HEK293 (cell line): ENCODE measurements around the gene FIGNL2.

ENCODE experiments used
- CTCF ChIA-PET: fragments of 350-600 bp; formaldehyde crosslinking; extraction: SDS; loops from one replicate; lab custom pipeline; 2021; ENCODE audit warnings: antibody characterized with exemption; lab: Yijun Ruan, JAX
- POLR2A ChIA-PET: fragments of 300-600 bp; formaldehyde crosslinking; extraction: SDS; loops from one replicate; lab custom pipeline; 2020; ENCODE audit warnings: antibody characterized with exemption, inconsistent platforms; lab: Yijun Ruan, JAX
- H3K27ac ChIP-seq: fragments of 200-500 bp; sonication (Bioruptor generic); 2 replicates; pipeline ENCODE4 v1.5.1; 2014; ENCODE audit warnings: low read depth, low read length, control low read depth, inconsistent platforms; ENCODE audit errors: extremely low read depth
- H3K36me3 ChIP-seq, 2 experiments: fragments of 200-500 bp in 1 of 2; sonication (Bioruptor generic) in 1 of 2; 1 replicate in 1 of 2; 2 replicates in 1 of 2; pipeline ENCODE4 v1.5.1; 2014 to 2017; ENCODE audit warnings: inconsistent platforms in 2 of 2, low read length in 2 of 2; ENCODE audit not compliant: control insufficient read depth in 2 of 2, insufficient read depth in 1 of 2
- H3K4me1 ChIP-seq: fragments of 200-500 bp; sonication (Bioruptor generic); 2 replicates; pipeline ENCODE4 v1.5.1; 2014; ENCODE audit warnings: mild to moderate bottlenecking, low read length, inconsistent platforms; ENCODE audit not compliant: control insufficient read depth, insufficient read depth
- H3K4me3 ChIP-seq: 2 replicates; pipeline ENCODE4 v1.5.1; 2011; ENCODE audit warnings: low read depth, mild to moderate bottlenecking, control low read depth, low read length, moderate library complexity
- H3K9me3 ChIP-seq: fragments of 200-500 bp; sonication (Bioruptor generic); 2 replicates; pipeline ENCODE4 v1.5.1; 2014; ENCODE audit warnings: low read depth, low read length, inconsistent platforms; ENCODE audit not compliant: control insufficient read depth, insufficient read depth
- GLIS1 ChIP-seq: fragments of 450-650 bp; formaldehyde crosslinking; IDR thresholded peaks from 2 replicates; pipeline ENCODE4 v1.5.1; 2016; ENCODE audit warnings: missing biosample characterization, missing genetic modification characterization
- GLIS2 ChIP-seq: fragments of 450-650 bp; formaldehyde crosslinking; IDR thresholded peaks from 2 replicates; pipeline ENCODE4 v1.5.1; 2016; ENCODE audit warnings: missing biosample characterization, missing genetic modification characterization
- MZF1 ChIP-seq: fragments of 450-650 bp; formaldehyde crosslinking; IDR thresholded peaks from 2 replicates; pipeline ENCODE4 v1.5.1; 2017; ENCODE audit warnings: missing biosample characterization, missing genetic modification characterization, borderline replicate concordance
- RBAK ChIP-seq: fragments of 450-650 bp; formaldehyde crosslinking; IDR thresholded peaks from 2 replicates; pipeline ENCODE4 v1.5.1; 2016; ENCODE audit warnings: missing biosample characterization, missing genetic modification characterization
- TRIM28 ChIP-seq: IDR thresholded peaks from 2 replicates; pipeline ENCODE4 v1.6.1; 2011; ENCODE audit warnings: low read length, control low read depth, borderline replicate concordance
- YY2 ChIP-seq: fragments of 450-650 bp; formaldehyde crosslinking; IDR thresholded peaks from 2 replicates; pipeline ENCODE4 v1.5.1; 2016; ENCODE audit warnings: missing biosample characterization, missing genetic modification characterization
- ZBTB10 ChIP-seq: fragments of 450-650 bp; formaldehyde crosslinking; IDR thresholded peaks from 2 replicates; pipeline ENCODE4 v1.5.1; 2016; ENCODE audit warnings: missing biosample characterization, missing genetic modification characterization
- ZBTB17 ChIP-seq: fragments of 450-650 bp; formaldehyde crosslinking; IDR thresholded peaks from 2 replicates; pipeline ENCODE4 v1.5.1; 2016; ENCODE audit warnings: missing biosample characterization, missing genetic modification characterization
- ZBTB20 ChIP-seq: fragments of 450-650 bp; formaldehyde crosslinking; IDR thresholded peaks from 2 replicates; pipeline ENCODE4 v1.5.1; 2016; ENCODE audit warnings: missing biosample characterization, missing genetic modification characterization
- ZNF112 ChIP-seq: fragments of 450-650 bp; formaldehyde crosslinking; IDR thresholded peaks from 2 replicates; pipeline ENCODE4 v1.5.0; 2017; ENCODE audit warnings: missing biosample characterization, missing genetic modification characterization
- ZNF146 ChIP-seq: fragments of 450-650 bp; formaldehyde crosslinking; IDR thresholded peaks from 2 replicates; pipeline ENCODE4 v1.5.1; 2016; ENCODE audit warnings: missing biosample characterization, missing genetic modification characterization
- ZNF19 ChIP-seq: fragments of 450-650 bp; formaldehyde crosslinking; IDR thresholded peaks from 2 replicates; pipeline ENCODE4; 2016; ENCODE audit warnings: missing biosample characterization, missing genetic modification characterization, low read depth
- ZNF239 ChIP-seq: fragments of 450-650 bp; formaldehyde crosslinking; IDR thresholded peaks from 2 replicates; pipeline ENCODE4 v1.5.1; 2016; ENCODE audit warnings: missing biosample characterization, missing genetic modification characterization
- ZNF311 ChIP-seq: fragments of 450-650 bp; formaldehyde crosslinking; IDR thresholded peaks from 2 replicates; pipeline ENCODE4 v1.5.1; 2017; ENCODE audit warnings: missing biosample characterization, missing genetic modification characterization, borderline replicate concordance
- ZNF394 ChIP-seq: fragments of 450-650 bp; formaldehyde crosslinking; IDR thresholded peaks from 2 replicates; pipeline ENCODE4 v1.5.1; 2016; ENCODE audit warnings: missing biosample characterization, missing genetic modification characterization, mild to moderate bottlenecking, moderate library complexity, borderline replicate concordance
- ZNF433 ChIP-seq: fragments of 450-650 bp; formaldehyde crosslinking; IDR thresholded peaks from 2 replicates; pipeline ENCODE4 v1.5.1; 2016; ENCODE audit warnings: missing biosample characterization, missing genetic modification characterization, low read depth
- ZNF449 ChIP-seq: fragments of 450-650 bp; formaldehyde crosslinking; IDR thresholded peaks from 2 replicates; pipeline ENCODE4 v1.5.1; 2017; ENCODE audit warnings: missing biosample characterization, mild to moderate bottlenecking, missing genetic modification characterization, moderate library complexity
- ZNF624 ChIP-seq: fragments of 450-650 bp; formaldehyde crosslinking; IDR thresholded peaks from 2 replicates; pipeline ENCODE4 v1.5.1; 2017; ENCODE audit warnings: missing biosample characterization, missing genetic modification characterization
- ZNF777 ChIP-seq: fragments of 450-650 bp; formaldehyde crosslinking; IDR thresholded peaks from 2 replicates; pipeline ENCODE4 v1.5.1; 2017; ENCODE audit warnings: missing biosample characterization, missing genetic modification characterization, borderline replicate concordance
- TF ChIP-seq, protein P1 (sequence below): fragments of 450-650 bp; formaldehyde crosslinking; IDR thresholded peaks from 2 replicates; pipeline ENCODE4 v1.5.1; 2016; ENCODE audit warnings: missing biosample characterization, missing genetic modification characterization
- TF ChIP-seq, protein P2 (sequence below): fragments of 450-650 bp; formaldehyde crosslinking; IDR thresholded peaks from 2 replicates; pipeline ENCODE4 v1.5.1; 2016; ENCODE audit warnings: missing biosample characterization, missing genetic modification characterization

FIGNL2 gene

DNA sequence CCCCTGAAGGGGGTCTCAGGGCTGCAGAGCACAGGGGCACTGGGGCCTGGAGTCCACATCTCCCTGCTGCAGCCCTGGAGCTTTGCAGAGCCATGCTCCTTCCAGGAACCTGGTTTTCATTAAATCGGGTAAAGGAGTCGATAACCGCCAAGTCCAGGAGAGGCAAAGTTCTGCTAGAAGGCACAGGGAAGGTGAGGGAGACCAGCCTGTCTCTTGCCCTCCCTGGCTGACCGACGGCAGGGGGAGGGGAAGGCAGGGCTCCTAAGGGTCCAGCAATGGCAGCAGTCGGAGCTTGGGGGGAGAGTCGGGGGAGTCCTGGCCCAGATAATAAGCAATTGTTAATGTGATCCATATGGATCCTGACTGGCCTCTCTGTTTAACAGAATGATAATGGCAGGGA lies 3.0 kb downstream of the FIGNL2 start (continued):
- TF ChIP-seq YY2 (tag by site-specific recombination): no peak
- TF ChIP-seq ZBTB17 (tag by site-specific recombination): no peak
- TF ChIP-seq, protein P1, sequence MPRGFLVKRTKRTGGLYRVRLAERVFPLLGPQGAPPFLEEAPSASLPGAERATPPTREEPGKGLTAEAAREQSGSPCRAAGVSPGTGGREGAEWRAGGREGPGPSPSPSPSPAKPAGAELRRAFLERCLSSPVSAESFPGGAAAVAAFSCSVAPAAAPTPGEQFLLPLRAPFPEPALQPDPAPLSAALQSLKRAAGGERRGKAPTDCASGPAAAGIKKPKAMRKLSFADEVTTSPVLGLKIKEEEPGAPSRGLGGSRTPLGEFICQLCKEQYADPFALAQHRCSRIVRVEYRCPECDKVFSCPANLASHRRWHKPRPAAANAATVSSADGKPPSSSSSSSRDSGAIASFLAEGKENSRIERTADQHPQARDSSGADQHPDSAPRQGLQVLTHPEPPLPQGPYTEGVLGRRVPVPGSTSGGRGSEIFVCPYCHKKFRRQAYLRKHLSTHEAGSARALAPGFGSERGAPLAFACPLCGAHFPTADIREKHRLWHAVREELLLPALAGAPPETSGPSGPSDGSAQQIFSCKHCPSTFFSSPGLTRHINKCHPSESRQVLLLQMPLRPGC (tag by site-specific recombination): no peak

GRCh38 chr12:51844854-51845253 lies 3.7 kb downstream of the FIGNL2 start:
- Histone ChIP-seq H3K4me1 (peaks cover 3% of the 10 kb centered on the region; the same call in 1 of the 2 replicates), H3K9me3 (no peaks in the 10 kb centered on the region), H3K4me3 (no peak overlapping the region), H3K36me3 (no peaks in the 10 kb centered on the region), H3K27ac (no peak overlapping the region)
- ChIA-PET POLR2A (no interaction called here), CTCF (no interaction called here)
- TF ChIP-seq ZNF112 (tag by site-specific recombination): no peak
- TF ChIP-seq GLIS1 (tag by site-specific recombination): no peak
- TF ChIP-seq ZNF239 (tag by site-specific recombination): no peak
- TF ChIP-seq ZBTB20 (tag by site-specific recombination): no peak
- no peak for TF ChIP-seq MZF1 (tag by site-specific recombination)
- TF ChIP-seq ZNF449 (tag by site-specific recombination): no peak
- TF ChIP-seq ZNF311 (tag by site-specific recombination): no peak
- no peak for TF ChIP-seq ZNF146 (tag by site-specific recombination)
- TF ChIP-seq ZNF433 (tag by site-specific recombination): no peak
- TF ChIP-seq ZNF624 (tag by site-specific recombination): no peak
- TF ChIP-seq ZNF394 (tag by site-specific recombination): no peak
- TF ChIP-seq TRIM28: no peak
- no peak for TF ChIP-seq RBAK
- no peak for TF ChIP-seq ZNF777 (tag by site-specific recombination)
- no peak for TF ChIP-seq GLIS2
- no peak for TF ChIP-seq ZBTB10 (tag by site-specific recombination)
- TF ChIP-seq, protein P2, sequence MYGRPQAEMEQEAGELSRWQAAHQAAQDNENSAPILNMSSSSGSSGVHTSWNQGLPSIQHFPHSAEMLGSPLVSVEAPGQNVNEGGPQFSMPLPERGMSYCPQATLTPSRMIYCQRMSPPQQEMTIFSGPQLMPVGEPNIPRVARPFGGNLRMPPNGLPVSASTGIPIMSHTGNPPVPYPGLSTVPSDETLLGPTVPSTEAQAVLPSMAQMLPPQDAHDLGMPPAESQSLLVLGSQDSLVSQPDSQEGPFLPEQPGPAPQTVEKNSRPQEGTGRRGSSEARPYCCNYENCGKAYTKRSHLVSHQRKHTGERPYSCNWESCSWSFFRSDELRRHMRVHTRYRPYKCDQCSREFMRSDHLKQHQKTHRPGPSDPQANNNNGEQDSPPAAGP (tag by site-specific recombination): no peak
- TF ChIP-seq ZNF19: no peak
